ENCODE results near the gene MAML3. TPM values are rescaled to one million over a fixed set of nuclear protein-coding genes. Genes with fewer than 3 reads are reported as not detected.

MAML3 gene
- polyA plus RNA-seq, 1 donor (not counting 4 experiments of a cell fraction or from before 2014, with no cell fraction given): 0.68 TPM

DNA sequence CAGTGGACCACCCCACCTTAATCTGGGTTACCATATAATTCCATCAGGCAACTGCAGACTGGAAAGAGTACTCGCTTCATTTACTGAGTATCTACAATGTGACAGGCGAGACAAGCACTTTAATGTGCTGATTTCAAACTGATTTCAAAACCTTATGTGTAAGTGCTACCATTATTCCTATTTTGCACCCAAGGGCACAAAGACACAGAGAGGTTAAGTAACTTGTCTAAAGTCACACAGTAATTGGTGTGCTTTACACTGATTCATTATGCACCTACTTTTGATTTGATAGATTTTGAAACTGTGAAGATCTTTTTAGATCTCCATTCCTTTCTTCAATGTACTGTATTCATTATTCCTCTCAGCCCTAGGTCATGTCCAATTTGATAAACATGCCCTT, 296.0 kb downstream of the MAML3 start:
- Histone ChIP-seq H3K79me2 (ENCODE audit: control insufficient read depth, insufficient read depth, low read length) (no peaks in the 10 kb centered on the region), H3K4me1 (ENCODE audit: control insufficient read depth, extremely low read depth, insufficient read depth, low read length) (no peaks in the 10 kb centered on the region), H3K9me1 (ENCODE audit: control insufficient read depth, extremely low read depth, insufficient read depth, low read length) (no peaks in the 10 kb centered on the region), H3K4me2 (ENCODE audit: control insufficient read depth, extremely low read depth, insufficient read depth, low read depth, low read length) (no peak overlapping the region), H4K20me1 (ENCODE audit: control insufficient read depth, extremely low read depth, insufficient read depth, low read length) (no peaks in the 10 kb centered on the region), H3K4me3 (ENCODE audit: control insufficient read depth in 2 of 3, extremely low read depth in 1 of 3, insufficient read depth in 2 of 3, low read depth in 1 of 3, low read length in 3 of 3) (no peak overlapping the region), H3K27ac (ENCODE audit: control insufficient read depth, insufficient read depth, low read length) (no peak overlapping the region), H3K36me3 (ENCODE audit: control insufficient read depth in 2 of 2, extremely low read depth in 1 of 2, insufficient read depth in 2 of 2, low read length in 2 of 2) (no peaks in the 10 kb centered on the region), H3K27me3 (ENCODE audit: control insufficient read depth, extremely low read depth, insufficient read depth, low read length) (no peaks in the 10 kb centered on the region), H3K9me3 (ENCODE audit: control insufficient read depth, low read depth, low read length) (no peaks in the 10 kb centered on the region), H2AFZ (ENCODE audit: control insufficient read depth, low read length) (no peak overlapping the region), H3K9ac (ENCODE audit: control insufficient read depth, extremely low read depth, insufficient read depth, low read length) (no peak overlapping the region)
- dilution Hi-C loops (cut with MboI; ENCODE audit: extremely low pct_ligation_motif_present, low sequenced_read_pairs): no loop called here
- no peak for TF ChIP-seq EZH2 (IDR thresholded peaks at IDR 0.05; ENCODE audit: low read length)
- TF ChIP-seq, protein P1, sequence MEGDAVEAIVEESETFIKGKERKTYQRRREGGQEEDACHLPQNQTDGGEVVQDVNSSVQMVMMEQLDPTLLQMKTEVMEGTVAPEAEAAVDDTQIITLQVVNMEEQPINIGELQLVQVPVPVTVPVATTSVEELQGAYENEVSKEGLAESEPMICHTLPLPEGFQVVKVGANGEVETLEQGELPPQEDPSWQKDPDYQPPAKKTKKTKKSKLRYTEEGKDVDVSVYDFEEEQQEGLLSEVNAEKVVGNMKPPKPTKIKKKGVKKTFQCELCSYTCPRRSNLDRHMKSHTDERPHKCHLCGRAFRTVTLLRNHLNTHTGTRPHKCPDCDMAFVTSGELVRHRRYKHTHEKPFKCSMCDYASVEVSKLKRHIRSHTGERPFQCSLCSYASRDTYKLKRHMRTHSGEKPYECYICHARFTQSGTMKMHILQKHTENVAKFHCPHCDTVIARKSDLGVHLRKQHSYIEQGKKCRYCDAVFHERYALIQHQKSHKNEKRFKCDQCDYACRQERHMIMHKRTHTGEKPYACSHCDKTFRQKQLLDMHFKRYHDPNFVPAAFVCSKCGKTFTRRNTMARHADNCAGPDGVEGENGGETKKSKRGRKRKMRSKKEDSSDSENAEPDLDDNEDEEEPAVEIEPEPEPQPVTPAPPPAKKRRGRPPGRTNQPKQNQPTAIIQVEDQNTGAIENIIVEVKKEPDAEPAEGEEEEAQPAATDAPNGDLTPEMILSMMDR (optimal IDR thresholded peaks at IDR 0.05 in 1 of 3, IDR thresholded peaks at IDR 0.05 in 1 of 3, conservative IDR thresholded peaks at IDR 0.05 in 1 of 3; ENCODE audit: extremely low read depth in 1 of 3, insufficient read depth in 2 of 3, low read length in 3 of 3): no peak
- no peak for FAIRE-seq
- DNase-seq (ENCODE audit: low read depth, low spot score): no peak

DNA sequence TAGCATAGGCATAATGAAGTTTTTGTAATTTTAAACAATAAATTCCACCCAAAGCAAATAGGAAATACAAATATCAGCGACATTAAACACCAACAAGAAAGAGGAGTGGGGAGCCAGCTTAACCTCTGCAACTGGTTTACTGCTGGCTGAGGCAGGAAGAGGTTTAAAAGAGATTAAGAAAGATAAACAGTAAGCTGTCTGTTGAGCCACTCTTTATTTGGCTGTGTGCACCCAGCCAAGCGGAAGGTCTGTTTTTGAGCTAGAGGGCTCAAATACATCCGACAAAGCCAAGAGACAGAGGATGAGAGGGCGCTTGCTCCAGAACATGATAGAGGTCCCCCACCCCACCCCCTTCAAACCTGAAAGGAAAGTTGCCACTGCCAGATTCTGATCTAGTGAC, 297.0 kb downstream of the MAML3 start:
- Histone ChIP-seq H3K4me3 (ENCODE audit: control insufficient read depth in 2 of 3, extremely low read depth in 1 of 3, insufficient read depth in 2 of 3, low read depth in 1 of 3, low read length in 3 of 3) (no peak overlapping the region), H3K27ac (ENCODE audit: control insufficient read depth, insufficient read depth, low read length) (no peak overlapping the region), H3K4me1 (ENCODE audit: control insufficient read depth, extremely low read depth, insufficient read depth, low read length) (no peaks in the 10 kb centered on the region), H3K4me2 (ENCODE audit: control insufficient read depth, extremely low read depth, insufficient read depth, low read depth, low read length) (no peak overlapping the region), H3K9ac (ENCODE audit: control insufficient read depth, extremely low read depth, insufficient read depth, low read length) (no peak overlapping the region), H3K79me2 (ENCODE audit: control insufficient read depth, insufficient read depth, low read length) (no peaks in the 10 kb centered on the region), H4K20me1 (ENCODE audit: control insufficient read depth, extremely low read depth, insufficient read depth, low read length) (no peaks in the 10 kb centered on the region), H3K27me3 (ENCODE audit: control insufficient read depth, extremely low read depth, insufficient read depth, low read length) (no peaks in the 10 kb centered on the region), H3K36me3 (ENCODE audit: control insufficient read depth in 2 of 2, extremely low read depth in 1 of 2, insufficient read depth in 2 of 2, low read length in 2 of 2) (no peaks in the 10 kb centered on the region), H3K9me1 (ENCODE audit: control insufficient read depth, extremely low read depth, insufficient read depth, low read length) (no peaks in the 10 kb centered on the region), H3K9me3 (ENCODE audit: control insufficient read depth, low read depth, low read length) (no peaks in the 10 kb centered on the region), H2AFZ (ENCODE audit: control insufficient read depth, low read length) (no peak overlapping the region)
- no peak for TF ChIP-seq EZH2 (IDR thresholded peaks at IDR 0.05; ENCODE audit: low read length)
- TF ChIP-seq, protein P1 (optimal IDR thresholded peaks at IDR 0.05 in 1 of 3, IDR thresholded peaks at IDR 0.05 in 1 of 3, conservative IDR thresholded peaks at IDR 0.05 in 1 of 3; ENCODE audit: extremely low read depth in 1 of 3, insufficient read depth in 2 of 3, low read length in 3 of 3): no peak
- DNase-seq (ENCODE audit: low read depth, low spot score) (no peak), FAIRE-seq (no peak)
- dilution Hi-C loops (cut with MboI; ENCODE audit: extremely low pct_ligation_motif_present, low sequenced_read_pairs): no loop called here
